Stimulated activated CD8-positive, alpha-beta memory T cell treated with anti-CD3 and anti-CD28 coated beads, Interleukin-12 subunit alpha, Interleukin-12 subunit beta, amount 100 ng/mL, for 4 hours (primary cell): ENCODE results near the gene CFAP46.
"Not testable (repeated sequence)": the region's sequence is repeated elsewhere in the genome, so short reads cannot be mapped to it uniquely, and the experiment has no call there.

Source experiments
- DNase-seq: peaks from one replicate; pipeline ENCODE4 v3.0.0-alpha.2; 2020; ENCODE audit warnings: low read depth

The CFAP46 gene

DNA sequence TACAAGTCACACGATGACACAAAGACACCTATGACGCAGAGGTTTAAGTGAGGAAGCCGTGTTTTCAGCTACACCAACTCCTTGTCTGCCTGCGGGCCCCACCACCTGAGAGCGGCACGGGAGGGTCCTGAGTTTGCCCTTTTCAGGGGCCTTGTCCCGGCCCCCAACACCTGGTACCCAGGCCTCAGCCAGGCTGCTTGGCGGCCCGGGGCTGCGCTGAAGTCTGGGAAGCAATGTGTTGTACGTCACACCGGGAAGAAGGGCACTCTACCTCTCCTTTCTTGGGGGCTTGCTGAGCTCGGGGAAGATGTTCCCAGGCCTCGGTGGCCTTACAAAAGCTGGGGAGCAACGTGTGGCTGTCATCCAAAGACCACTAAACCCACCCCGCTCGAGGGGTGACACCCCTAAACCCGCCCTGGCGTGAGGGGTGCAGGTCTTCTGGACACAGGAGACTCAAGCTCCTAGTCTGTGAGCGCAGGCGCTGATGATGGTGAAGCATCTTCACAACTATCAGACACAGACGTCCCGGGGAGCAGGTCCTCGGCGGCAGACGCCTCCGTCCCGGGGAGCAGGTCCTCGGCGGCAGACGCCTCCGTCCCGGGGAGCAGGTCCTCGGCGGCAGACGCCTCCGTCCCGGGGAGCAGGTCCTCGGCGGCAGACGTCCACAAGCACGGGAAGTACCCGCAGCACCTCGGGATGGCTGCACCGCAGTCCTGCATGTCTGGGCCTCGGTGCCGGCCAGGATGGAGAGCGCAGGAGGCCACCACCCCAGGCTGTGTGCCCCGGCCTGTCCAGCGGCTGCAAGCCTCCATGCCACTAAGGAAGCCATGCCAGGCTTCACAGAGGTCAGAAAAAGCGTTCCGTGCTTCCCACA lies 15.4 kb downstream of the CFAP46 start:
- no peak for DNase-seq

DNA sequence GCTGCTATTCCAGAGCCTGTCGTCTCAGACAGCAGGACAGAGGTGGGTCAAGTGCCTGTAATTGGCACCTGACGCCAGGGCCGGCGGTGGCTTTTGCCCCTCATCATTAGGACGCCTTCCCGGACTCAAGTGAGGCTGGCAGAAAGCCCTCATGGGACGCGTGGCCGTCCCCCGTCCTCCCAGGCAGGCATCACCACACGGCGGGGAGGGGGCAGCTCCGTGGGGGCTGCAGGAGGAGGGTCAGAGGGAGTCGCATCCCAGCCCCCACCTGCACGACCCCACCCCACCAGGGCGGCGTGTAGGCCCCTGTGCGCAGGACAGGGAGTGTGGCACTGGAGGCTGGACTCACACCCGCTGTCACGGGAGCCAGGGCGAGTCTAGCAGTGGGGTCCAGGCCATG lies 16.3 kb downstream of the CFAP46 start:
- no peak for DNase-seq

DNA sequence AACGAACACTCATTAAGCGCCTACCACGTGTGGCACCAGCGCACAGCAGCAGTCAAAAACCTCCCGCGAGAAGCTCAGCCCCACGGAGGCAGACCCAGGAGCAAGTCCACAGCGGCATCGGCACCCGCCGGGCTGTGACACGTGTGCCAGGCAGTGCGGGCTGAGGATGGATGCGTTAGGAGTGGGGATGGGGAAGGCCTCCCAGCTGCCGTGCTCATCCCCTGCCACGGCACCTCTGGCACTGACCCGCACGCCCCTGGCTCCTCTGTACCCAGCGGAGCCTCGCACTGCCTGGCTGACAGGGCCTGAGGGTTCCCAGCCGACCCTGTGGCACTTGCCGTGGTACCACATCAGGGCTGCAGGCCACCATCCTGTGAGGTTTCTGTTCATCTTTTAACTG lies 16.8 kb downstream of the CFAP46 start:
- no peak for DNase-seq

DNA sequence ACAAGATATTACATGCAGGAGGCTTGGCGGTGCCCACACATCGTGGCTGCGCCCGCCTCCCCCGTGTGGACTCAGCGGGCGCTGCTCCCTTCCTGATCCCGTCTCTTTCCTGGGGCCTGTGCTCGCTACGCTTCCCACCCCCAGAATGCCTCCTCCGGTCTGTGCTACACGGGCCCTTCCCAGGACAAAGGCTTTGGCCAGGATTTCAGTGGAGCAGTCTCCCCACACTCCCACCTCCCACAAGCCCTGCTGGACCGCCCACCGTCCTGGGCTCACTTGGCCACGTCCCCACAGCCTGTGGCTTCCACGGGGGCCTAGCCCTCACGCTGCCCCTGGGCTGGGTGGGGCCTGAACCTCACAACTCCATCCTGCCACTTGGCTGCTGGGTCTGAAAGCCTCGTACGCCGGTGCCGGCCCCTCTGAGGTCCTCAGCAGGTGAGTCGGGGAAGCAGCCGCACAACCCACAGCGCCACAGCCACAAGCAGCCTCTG lies 17.3 kb downstream of the CFAP46 start:
- no peak for DNase-seq

DNA sequence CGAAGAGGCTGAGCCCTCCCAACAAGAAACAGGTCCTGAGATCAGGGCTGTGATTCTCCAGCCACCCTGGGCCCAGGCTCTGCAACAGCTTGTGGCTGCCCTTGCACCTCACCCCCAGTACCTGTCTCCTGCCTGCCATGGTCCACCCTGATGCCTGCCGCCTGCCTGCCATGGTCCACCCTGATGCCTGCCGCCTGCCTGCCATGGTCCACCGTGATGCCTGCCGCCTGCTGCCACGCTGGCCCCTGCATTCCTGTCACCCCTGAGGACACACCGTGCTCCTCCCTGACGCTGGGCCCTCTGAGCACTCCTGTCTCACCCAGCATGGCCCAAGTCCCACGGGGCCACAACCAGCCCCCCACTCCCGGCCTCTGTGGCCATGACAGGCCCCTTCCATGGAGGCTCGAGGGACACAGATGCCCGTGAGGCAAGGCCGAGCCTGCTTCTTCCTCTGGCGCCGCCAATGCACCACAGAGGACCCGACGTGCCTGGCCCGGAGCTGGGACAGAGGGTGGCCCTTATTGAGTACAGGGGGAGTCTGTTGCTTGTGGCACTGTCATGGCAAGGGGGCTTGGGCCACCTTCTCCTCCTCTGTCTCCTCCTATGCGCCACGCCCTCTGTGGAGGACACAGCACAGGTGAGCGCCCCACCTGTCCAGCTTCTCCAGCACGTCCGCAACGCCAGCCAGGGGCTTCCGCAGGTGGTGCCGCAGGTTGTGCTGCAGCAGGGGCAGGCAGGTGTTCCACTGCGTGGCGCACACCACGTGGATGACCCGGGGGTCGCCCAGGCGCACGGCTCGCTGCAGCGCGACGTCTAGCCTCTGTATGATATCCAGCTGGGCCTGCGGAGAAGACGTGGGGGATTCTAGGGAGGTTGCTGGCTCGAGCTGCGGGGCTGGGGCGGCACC lies 18.1 kb downstream of the CFAP46 start:
- DNase-seq: no peak

DNA sequence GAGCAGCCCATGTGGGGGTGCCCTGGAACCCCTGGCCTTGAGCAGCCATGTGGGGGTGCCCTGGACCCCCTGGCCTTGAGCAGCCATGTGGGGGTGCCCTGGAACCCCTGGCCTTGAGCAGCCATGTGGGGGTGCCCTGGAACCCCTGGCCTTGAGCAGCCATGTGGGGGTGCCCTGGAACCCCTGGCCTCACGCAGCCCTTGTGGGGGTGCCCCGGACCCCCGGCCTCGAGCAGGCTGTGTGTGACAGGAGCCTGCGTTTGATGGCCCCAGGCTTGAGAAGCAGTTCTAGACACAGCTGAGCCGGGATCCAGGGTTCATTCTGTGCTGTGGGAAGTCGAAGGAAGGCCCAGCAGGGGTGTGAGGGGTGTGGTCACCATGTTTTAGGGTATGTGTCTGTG lies 19.0 kb downstream of the CFAP46 start:
- not testable (repeated sequence) for DNase-seq

DNA sequence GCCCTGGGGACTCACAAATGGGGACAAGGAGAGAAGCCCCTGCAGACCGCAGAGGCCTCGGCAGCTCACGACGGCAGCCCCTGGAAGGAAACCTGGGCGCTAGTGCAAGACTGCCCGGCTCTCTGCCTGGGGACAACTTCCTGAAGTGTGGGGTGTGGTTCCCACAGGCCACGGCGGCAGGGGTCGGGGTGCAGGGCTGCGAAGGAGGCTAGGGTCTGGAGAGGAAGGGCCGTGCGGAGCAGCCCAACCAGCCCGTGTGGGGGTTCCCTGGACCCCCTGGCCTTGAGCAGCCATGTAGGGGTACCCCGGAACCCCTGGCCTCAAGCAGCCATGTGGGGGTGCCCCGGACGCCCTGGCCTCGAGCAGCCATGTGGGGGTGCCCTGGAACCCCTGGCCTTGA lies 19.5 kb downstream of the CFAP46 start:
- DNase-seq: no peak

DNA sequence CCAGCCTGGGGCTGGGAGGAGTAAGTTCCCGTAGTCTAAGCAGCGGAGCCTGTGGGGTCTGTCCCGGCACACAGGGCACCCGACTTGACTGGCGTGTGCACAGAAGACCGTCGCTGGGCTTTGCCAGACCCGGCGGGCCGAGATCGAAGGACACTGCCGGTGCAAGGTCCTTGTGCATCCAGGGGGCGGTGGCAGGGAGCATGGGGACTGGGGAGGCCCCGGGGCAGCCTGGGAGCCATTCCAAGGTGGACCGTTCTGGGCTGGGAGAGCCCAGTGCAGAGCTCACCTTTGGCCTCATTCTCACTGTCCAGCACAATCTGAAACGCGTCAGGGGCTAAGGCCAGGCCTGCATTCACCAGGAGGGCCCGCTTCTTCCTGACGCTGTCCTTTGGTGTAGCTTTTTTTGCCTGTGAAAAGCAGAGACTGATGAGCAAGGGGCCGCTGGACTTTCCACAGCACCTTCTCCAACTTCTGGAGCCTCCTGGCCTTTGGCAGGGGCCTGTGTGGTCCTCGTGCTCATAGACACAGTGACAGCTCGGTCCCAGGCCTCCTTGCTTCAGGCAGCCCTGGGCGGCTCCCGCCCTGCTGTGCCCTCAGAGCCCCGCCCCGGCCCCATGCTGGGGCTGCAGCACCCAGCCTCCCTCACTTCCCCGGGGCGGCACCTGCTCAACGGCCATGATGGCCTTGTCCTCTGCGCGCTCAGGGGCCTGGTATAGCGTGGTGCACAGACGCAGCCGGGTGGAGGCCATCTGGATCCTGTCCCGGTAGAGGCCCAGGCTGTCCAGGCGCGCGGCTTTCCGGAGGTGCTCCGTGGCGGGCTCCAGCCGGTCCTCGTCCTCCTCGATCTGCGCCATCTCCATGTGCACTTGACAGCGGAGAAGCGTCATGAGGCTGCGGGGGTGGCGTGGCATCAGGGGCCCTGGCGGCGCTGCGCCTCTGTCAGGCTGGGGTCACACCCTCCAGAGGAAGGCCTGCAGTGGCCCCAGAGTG lies 20.3 kb downstream of the CFAP46 start:
- no peak for DNase-seq

DNA sequence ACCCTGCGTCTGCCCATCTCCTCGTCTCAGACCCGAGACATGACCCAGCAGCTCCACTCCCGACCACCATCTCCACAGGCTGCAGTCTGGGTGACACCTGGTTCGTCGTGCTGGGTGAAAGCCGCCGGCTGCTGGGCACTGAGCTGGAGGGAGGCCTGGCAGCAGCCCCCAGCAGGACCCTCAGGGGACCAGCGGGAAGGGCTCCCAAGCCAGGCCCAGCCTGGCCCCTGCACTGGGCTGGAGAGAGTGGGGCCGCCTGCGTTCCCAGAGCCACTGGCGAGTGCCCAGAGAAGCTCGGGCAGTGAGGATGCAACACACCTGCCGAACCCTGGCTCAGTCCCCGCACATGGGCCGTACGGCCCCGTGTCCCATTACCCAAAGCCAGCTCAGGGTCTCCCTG lies 21.3 kb downstream of the CFAP46 start:
- no peak for DNase-seq

DNA sequence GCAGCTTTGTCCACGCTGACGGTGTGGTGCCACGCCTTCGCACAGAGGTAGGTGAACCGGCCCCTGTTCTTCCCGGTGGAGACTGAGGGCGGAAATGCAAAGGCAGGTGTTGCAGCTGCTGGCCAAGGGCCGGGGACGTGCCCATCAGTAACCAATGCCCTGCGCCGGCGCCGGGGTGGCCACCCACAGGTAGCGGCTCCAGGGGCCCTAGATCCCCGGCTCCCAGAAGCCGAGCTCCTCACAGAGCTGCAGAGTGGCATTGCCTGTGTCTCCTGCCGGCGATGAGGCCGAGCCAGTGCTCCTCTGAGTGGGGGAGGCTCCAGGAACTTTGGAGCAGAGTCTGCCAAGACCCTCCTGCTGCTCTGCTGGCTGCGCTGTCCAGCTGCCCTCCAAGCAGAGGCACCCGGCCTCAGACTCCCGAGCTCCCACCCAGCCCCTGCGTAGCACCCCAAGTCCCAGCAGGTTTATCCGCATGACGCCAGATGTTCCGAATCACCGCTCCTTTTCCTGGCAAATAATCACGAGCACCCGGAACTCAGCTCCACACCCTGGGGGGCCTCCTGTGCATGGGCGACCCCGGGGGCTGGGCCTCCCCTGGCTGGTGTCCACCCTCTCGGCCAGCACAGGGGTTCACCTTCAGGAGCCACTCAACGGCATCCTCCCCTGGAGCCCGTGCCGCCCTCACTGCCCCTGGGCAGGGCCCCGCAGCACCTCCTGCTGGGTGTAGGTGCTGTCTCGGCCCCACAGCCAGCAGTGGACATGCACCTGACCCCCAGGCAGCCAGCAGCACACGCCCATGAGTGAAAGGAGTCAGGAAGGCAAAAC lies 22.1 kb downstream of the CFAP46 start:
- DNase-seq: no peak

DNA sequence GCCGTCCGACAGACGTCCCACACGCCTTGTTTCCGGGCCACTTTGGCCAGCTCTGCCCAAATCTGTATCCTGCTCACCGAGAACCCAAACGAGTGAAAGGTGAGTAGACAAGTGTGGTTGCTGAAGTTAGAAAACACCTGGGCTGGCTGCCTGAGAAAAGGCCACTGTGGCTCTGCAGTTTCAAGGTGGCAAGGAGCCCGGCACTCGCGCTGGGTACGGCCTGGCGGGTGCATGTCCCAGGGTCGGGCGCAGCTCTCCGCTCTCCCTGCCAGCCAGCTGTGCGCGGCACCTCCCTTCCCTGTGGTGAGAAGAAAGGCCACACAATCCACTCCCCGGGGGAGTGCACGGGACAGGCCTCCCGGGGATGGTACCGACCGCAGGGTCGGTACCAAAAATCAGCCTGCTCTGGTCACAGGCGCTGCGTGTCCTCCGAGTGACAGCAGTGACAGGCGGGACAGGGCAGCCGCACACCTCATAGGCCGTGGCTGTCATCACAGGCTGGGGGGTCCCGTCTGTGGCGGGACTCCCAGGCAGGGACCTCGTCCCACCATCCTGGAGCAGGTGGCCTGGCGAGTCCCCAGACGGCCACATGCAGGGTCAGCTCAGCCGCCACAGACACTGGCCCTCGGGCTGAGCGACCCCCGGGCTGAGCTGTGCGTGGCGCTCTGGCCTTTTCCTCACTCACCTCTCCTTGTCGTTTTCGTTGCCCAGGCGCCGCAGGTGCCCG lies 22.8 kb downstream of the CFAP46 start:
- no peak for DNase-seq

DNA sequence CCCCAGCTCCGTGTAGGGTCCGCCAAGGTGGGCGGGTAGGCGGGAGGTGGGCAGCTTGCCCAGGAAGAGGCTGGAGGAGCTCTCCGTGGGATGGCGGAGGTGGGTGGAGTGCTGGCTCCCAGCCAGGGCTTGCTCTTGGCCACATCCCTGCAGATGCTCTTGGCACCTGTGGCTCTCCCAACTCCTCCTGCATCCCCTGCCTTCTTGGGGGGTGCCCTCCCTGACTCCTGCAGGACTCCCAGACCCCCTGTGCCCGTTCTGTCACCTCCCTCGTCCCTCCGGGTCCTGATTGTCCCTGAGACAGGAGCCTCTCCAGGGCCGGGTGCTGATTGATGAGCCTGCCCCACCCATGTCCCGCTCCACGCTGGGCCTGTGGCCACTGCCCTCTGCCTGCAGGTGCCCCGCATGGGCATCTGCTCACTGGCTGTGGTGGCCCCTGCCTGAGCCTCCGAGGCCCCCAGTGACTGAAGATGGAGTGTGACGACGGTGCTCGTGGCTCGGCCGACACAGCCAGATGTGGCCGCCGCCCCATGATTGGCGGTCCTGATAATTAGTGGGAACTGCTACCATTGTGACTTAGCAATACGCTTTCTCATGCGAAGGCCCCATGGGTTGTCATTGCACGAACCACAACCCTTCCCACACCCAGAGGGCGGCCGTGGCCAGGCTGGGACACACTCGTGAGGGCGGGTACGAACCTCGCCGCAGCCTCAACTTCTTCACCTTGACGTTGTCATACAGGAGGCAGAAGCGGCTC lies 23.6 kb downstream of the CFAP46 start:
- DNase-seq: no peak

DNA sequence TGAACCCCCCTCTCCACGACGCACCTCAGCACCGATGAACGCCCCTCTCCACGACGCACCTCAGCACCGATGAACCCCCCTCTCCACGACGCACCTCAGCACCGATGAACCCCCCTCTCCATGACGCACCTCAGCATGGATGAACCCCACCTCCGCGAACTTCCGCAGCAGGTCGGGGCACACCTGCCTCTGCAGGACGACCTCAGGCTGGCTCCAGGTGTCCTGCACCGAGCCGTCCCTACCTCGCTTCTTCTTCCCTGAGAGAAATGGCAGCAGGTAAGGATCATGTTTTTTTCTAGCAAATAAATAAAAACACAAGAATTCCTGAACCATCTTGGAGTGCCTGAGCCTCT lies 24.1 kb downstream of the CFAP46 start:
- DNase-seq: no peak

DNA sequence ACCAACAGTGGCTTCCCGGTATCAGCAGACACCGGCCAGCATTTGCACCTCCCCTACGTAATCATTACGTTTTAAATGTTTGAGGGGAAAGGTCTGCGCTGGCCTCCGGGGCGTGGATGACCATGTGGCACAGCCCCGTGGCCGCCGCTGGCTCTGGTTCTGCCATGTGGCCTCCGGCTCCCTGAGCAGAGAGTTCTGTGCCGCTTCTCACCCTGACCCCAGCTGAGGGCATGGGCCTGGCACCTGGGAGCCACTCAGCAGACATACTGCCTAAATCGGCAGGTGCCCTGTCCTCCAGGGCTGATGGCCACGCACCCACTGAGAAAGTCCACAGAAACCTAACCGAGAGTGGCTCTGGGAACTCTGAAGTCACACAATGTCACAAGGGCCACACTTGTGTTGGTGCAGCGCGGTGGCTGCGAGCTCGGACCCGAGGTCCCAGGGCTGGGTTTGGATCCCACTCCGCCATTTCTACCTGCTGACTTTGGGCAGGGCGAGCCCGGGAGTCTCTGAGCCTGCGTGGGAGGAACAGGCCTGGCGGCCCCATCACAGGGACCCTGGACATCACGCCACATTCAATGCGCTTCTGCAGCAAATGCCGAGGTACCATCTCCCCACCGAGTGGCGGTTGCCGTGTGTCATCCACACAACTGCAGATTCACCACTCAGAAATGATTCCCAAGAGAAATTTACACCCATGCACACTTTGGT lies 25.3 kb downstream of the CFAP46 start:
- no peak for DNase-seq

DNA sequence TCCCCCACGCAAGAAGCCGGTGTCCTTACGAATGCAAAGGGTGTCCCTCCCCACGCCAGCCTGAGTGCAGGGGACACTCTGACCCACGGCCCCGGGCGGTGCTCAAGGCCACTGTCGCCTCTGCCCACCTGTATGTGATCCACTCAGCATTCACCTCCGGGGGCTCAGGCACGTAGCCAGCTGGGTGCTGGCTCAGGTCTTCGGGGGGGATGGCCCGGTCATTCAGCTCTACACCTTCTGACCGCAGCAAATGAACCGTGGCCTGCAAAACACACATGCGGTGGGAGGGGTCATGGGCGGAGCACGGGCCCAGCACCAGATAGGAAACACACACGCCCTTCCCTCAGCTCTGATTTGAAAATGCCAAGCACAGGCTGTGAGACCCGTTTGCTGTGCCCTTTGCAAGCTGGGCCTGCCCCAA lies 25.9 kb downstream of the CFAP46 start:
- DNase-seq: no peak

DNA sequence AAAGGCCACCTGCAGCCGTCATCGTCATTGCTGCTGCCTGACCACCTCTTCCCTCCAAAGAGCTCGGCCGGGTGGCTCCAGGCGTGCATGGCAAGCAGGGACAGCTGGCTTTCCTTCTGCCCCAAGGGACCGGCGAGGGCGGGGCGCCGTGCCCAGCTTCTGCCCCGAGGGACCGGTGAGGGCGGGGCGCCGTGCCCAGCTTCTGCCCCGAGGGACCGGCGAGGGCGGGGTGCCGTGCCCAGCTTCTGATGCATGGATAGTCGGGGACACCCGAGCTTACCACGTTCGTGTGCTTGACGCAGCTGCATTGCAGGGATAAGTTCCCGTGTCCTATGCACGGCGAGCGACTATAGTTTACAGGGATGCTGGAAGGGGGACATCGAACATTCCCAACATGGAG lies 27.0 kb downstream of the CFAP46 start:
- DNase-seq: no peak

DNA sequence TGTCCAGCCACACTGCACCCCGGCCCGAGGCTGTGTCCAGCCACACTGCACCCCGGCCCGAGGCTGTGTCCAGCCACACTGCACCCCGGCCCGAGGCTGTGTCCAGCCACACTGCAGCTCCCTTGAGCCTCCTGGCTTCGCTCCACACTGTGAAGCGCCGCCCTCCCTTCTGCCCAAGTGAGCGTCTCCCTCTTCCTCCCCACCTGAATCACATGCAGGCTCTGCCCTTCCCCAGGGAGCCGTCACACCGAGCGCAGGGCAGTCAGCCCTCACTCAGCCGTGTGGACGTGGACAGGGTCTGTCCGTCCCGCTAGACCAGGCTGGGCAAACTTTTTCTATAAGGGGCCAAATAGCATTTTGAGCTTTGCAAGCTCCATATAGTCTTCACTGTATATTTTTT lies 27.6 kb downstream of the CFAP46 start:
- no peak for DNase-seq

DNA sequence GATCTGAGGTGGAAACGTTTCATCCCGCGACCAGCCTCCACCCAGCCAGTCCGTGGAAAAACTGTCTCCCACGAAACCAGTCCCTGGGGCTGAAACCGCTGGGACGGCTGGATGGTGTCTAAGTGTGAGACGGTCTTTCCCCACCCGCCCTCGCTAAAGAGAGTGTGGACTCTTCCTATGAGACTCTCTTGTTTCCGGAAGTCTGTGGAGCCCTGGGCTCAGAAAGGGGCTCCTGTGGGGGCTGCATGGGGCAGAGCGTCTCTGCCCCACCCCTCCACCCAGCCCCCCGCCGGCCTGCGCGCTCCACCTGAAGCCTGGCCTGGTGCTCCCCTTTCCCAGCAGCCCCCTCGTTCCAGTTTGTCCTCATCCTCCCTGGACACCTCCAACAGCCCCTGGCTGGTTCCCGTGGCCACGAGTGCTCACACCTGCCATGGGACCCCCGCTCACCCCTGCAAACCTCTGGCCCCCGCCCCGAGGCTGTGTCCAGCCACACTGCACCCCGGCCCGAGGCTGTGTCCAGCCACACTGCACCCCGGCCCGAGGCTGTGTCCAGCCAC lies 28.7 kb downstream of the CFAP46 start:
- no peak for DNase-seq
